HG03439 (cell line): Measurements from ENCODE around the gene KAT6B.
A peak's percentile ranks its signal among the peaks of the same experiment; 100 is the strongest.

ENCODE experiments used
- ATAC-seq: cut with Tn5 transposase; IDR thresholded peaks from one replicate; pipeline ENCODE4 v1.9.1; 2021; ENCODE audit warnings: mild to moderate bottlenecking, moderate library complexity; ENCODE audit not compliant: unreplicated experiment

The KAT6B gene

DNA sequence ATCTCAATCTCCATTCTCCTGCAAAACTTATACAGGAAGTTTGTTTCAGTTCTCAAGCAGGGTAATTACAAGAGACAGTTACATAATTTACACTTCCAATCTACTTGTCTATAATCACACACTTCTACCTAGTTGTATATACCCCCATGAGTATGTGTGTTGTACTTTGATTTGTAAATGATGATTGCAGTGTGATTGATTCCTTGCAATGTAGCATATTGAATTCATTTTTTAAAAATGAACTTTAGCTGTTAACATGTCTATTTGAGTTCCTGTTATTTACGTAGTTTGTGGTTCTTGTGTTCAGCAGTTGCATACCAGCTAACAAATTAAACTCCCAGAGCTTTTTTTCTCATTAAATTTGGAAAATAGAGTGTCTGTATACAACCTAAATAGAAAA is 182.6 kb downstream of the KAT6B start:
- no peak for ATAC-seq

GRCh38 chr10:75009426-75009825 is 183.0 kb downstream of the KAT6B start:
- ATAC-seq: no peak

- ATAC-seq: no peak
Measured at GRCh38 chr10:75010373-75010772, 184.0 kb downstream of the KAT6B start.

- no peak for ATAC-seq
Measured at GRCh38 chr10:75011221-75011620, 184.8 kb downstream of the KAT6B start.

- ATAC-seq: peak; percentile 50
Measured at GRCh38 chr10:75012471-75012870, 186.1 kb downstream of the KAT6B start.

GRCh38 chr10:75013007-75013406 is 186.6 kb downstream of the KAT6B start:
- no peak for ATAC-seq

- ATAC-seq: no peak
Measured at GRCh38 chr10:75013522-75013921, 187.1 kb downstream of the KAT6B start.

DNA sequence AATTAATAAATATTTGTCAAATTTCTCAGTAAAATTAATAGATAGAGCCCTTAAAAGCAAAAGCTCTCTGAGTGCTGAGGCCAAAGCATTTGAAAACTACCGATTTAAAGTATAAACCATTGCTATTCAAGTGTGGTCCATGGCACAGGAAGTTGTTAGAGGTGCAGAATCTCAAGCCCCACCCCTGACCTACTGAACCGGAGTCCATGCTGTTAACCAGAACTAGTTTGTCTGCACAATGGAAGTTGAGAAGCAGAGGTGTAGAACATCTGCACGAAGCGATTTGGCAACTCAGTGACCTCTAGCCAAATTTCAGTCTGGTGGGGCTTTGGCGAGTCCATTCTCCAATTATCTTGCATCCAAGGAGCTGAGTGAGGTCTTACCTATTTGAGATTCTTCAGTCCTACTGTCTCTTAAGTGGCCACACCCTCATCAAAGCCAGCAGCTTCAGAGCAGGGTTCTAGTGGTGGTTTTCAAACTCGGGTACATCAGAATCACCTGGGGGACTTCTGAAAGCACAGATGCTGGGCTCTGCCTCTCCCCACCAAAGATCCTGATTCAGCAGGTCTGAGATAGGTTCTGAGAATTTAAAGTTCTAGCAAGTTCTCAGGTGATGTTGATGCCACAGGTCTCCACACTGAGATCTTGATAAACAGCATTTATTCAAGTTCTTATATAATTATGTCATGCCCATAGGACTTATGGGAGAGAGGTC is 188.3 kb downstream of the KAT6B start:
- ATAC-seq: no peak

- no peak for ATAC-seq
Measured at GRCh38 chr10:75015442-75015841, 189.0 kb downstream of the KAT6B start.

DNA sequence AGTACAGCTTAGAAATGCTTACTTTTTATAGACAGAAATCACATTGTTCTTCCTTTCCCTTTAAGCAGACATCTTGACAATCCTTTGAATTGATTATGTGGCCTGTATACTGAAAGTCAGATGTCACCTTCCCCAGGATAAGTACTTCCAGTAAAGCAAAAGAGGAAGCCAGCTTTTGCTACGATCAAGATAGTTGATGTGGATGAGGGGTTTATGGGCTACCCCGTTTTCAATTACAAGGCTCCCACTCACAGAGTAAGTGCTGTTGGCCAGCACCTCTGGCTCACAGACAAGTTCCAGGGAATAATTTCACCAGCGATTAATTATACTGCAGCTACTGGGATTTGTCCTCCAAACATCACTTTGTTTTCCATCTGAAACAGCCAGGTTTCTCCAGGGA is 189.9 kb downstream of the KAT6B start:
- ATAC-seq: no peak

DNA sequence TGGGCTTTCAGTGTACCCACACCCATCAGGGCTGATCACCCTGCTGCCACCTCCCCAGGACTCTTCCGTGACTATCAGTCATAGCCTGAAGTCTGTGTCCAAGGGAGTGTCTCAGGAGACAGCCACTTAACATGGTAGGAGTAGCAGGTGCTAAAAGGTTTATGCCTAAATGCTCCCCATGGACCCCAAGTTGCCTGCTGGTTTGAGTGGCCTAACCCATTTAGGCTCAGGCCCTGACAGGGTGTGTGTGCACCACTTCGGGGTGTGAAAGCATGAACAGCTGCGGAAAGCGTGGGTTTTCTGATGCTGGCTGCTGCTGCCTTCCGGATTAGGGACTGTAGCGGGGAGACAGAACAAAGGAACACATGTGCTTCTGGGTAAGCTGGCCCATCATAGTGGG is 191.9 kb downstream of the KAT6B start:
- no peak for ATAC-seq

DNA sequence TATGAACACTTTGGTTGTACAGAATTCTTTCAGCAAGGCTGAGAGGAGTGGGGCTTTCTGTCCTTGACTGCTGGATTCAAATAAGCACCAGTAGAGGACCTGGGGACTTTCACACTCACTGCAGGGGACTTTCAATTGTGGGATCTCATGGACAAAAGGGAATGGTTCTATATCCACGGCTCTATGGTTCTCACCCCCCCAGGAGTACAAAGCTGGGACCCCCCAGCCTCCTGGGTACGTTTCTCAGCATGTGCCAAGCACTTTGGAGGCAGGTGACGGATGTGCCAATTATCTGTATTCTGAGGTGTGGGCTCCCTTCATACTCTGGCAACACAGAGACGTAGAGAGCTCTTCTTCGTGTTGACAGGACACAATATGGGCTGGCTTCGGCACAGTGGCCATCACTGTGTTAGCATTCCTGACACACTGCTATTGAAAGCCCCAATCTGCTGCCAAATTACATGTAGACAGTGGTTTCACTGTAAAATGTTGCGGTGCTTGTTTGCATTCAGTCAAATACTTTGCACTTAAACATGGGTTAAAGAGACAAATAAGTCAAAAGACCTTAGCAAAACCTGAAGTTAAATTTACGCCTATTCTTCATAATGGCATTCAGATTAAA is 192.4 kb downstream of the KAT6B start:
- ATAC-seq: no peak

GRCh38 chr10:75019370-75019769 is 193.0 kb downstream of the KAT6B start:
- ATAC-seq: no peak

- ATAC-seq: no peak
Measured at GRCh38 chr10:75020168-75020567, 193.8 kb downstream of the KAT6B start.

- no peak for ATAC-seq
Measured at GRCh38 chr10:75021379-75022249, 195.2 kb downstream of the KAT6B start.

DNA sequence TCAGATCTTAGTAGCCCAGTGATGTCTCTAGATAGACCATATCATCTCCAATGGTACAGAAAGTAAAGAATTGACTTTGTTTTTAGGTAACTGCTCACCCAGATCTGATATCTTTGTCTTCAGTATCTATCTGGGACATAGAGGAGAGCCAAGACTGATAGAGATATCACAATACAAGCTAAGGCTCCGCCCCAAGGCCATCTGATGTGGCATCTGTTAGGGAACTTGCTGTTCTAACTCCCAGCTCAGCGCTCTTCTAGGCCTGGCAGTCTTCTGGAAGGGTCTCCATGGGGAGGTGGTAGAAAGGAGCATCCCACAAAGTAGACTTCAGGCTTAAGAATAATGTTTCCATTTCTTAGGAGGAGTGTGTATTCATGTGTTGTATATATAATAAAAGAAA is 196.7 kb downstream of the KAT6B start:
- no peak for ATAC-seq

GRCh38 chr10:75024971-75025523 is 198.6 kb downstream of the KAT6B start:
- ATAC-seq: no peak

- no peak for ATAC-seq
Measured at GRCh38 chr10:75028049-75028448, 201.6 kb downstream of the KAT6B start.

DNA sequence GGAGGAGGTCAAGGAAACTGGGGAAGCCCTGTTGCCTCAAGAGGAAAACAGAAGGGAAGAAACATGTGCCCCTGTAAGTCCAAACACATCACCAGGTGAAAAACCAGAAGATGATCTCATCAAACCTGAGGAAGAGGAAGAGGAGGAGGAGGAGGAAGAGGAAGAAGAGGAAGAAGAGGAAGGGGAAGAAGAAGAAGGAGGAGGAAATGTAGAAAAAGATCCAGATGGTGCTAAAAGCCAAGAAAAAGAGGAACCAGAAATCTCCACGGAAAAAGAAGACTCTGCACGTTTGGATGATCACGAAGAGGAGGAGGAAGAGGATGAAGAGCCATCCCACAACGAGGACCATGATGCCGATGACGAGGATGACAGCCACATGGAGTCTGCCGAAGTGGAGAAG is 202.3 kb downstream of the KAT6B start:
- ATAC-seq: no peak

DNA sequence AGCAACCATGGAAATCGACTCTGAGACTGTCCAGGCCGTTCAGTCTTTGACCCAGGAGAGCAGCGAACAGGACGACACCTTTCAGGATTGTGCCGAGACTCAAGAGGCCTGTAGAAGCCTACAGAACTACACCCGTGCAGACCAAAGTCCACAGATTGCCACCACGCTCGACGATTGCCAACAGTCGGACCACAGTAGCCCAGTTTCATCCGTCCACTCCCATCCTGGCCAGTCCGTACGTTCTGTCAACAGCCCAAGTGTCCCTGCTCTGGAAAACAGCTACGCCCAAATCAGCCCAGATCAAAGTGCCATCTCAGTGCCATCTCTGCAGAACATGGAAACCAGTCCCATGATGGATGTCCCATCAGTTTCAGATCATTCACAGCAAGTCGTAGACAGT is 203.0 kb downstream of the KAT6B start:
- no peak for ATAC-seq

GRCh38 chr10:75029857-75030256 is 203.5 kb downstream of the KAT6B start:
- no peak for ATAC-seq

DNA sequence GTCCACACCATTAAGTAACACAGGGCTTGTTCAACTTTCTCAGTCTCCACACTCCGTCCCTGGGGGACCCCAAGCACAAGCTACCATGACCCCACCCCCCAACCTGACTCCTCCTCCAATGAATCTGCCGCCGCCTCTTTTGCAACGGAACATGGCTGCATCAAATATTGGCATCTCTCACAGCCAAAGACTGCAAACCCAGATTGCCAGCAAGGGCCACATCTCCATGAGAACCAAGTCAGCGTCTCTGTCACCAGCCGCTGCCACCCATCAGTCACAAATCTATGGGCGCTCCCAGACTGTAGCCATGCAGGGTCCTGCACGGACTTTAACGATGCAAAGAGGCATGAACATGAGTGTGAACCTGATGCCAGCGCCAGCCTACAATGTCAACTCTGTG is 204.0 kb downstream of the KAT6B start:
- no peak for ATAC-seq
